Ascending aorta (tissue), 2 donors: ENCODE measurements around the gene PCLO. TPM values are rescaled to one million over a fixed set of nuclear protein-coding genes. Genes with fewer than 3 reads are reported as not detected.

Experiments used
- DNase-seq, 2 donors: peaks; one replicate each; pipeline ENCODE4 v3.0.0-alpha.2; 2019; ENCODE audit warnings: low spot score in 2 of 2
- H3K27ac ChIP-seq, 2 donors: fragments of 200-600 bp; sonication (generic); one replicate each; pipeline ENCODE4 v1.5.1; 2016 to 2017; ENCODE audit warnings: mild to moderate bottlenecking in 1 of 2
- H3K27me3 ChIP-seq: fragments of 200-600 bp; sonication (generic); one replicate; pipeline ENCODE4 v1.5.1; 2017
- H3K36me3 ChIP-seq, 2 donors: fragments of 200-600 bp; sonication (generic); one replicate each; pipeline ENCODE4 v1.5.1; 2016
- H3K4me1 ChIP-seq, 2 donors: fragments of 200-600 bp; sonication (generic); one replicate each; pipeline ENCODE4 v1.5.1; 2016 to 2017; ENCODE audit warnings: mild to moderate bottlenecking in 1 of 2
- H3K4me3 ChIP-seq, 2 donors: fragments of 200-600 bp; sonication (generic); one replicate each; pipeline ENCODE4 v1.5.1; 2016 to 2017; ENCODE audit warnings: mild to moderate bottlenecking in 1 of 2
- H3K9me3 ChIP-seq, 2 donors: fragments of 200-600 bp; sonication (generic); one replicate each; pipeline ENCODE4 v1.5.1; 2016
- intact Hi-C: fragments of 100-400 bp; cut with DNase I; formaldehyde crosslinking; loops from one replicate; pipeline ENCODE4 v1.15.1; 2023
- total RNA-seq: library from RNA; depleted of rRNA; stranded (reverse); fragments of >200 nt; gene quantifications from one replicate; pipeline ENCODE4 v1.1.0, GENCODE V29; 2016
- TF ChIP-seq, protein P1 (sequence below), 3 experiments: fragments of 200-600 bp in 2 of 3; fragments of 450-650 bp in 1 of 3; sonication (generic) in 2 of 3; IDR thresholded peaks; one replicate each; pipeline ENCODE4 v1.5.1; 2016 to 2019; ENCODE audit warnings: antibody characterized with exemption in 3 of 3, mild to moderate bottlenecking in 1 of 3, moderate library complexity in 1 of 3

Gene PCLO
- total RNA-seq, 1 donor from 2014 or later = 0.11 TPM

- H3K9me3 ChIP-seq = no peaks in the 10 kb centered on the region
- no peaks in the 10 kb centered on the region for H3K4me1 ChIP-seq
- H3K36me3 ChIP-seq = no peaks in the 10 kb centered on the region
- no peak for DNase-seq
- H3K4me3 ChIP-seq = no peak overlapping the region
- TF ChIP-seq, protein P1, sequence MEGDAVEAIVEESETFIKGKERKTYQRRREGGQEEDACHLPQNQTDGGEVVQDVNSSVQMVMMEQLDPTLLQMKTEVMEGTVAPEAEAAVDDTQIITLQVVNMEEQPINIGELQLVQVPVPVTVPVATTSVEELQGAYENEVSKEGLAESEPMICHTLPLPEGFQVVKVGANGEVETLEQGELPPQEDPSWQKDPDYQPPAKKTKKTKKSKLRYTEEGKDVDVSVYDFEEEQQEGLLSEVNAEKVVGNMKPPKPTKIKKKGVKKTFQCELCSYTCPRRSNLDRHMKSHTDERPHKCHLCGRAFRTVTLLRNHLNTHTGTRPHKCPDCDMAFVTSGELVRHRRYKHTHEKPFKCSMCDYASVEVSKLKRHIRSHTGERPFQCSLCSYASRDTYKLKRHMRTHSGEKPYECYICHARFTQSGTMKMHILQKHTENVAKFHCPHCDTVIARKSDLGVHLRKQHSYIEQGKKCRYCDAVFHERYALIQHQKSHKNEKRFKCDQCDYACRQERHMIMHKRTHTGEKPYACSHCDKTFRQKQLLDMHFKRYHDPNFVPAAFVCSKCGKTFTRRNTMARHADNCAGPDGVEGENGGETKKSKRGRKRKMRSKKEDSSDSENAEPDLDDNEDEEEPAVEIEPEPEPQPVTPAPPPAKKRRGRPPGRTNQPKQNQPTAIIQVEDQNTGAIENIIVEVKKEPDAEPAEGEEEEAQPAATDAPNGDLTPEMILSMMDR (IDR thresholded peaks at IDR 0.05) = no peak
- H3K27ac ChIP-seq = no peak overlapping the region
- H3K27me3 ChIP-seq = no peaks in the 10 kb centered on the region
- intact Hi-C loops = no loop called here
Measured at GRCh38 chr7:83001362-83002040, 161.2 kb downstream of the PCLO start.

GRCh38 chr7:82998436-82998835 lies 164.2 kb downstream of the PCLO start:
- no peak for DNase-seq
- Histone ChIP-seq H3K36me3 (no peaks in the 10 kb centered on the region), H3K4me1 (no peaks in the 10 kb centered on the region), H3K27me3 (no peaks in the 10 kb centered on the region), H3K9me3 (no peaks in the 10 kb centered on the region), H3K4me3 (no peak overlapping the region), H3K27ac (no peak overlapping the region)
- intact Hi-C loops = no loop called here
- TF ChIP-seq, protein P1 (IDR thresholded peaks at IDR 0.05) = no peak

DNA sequence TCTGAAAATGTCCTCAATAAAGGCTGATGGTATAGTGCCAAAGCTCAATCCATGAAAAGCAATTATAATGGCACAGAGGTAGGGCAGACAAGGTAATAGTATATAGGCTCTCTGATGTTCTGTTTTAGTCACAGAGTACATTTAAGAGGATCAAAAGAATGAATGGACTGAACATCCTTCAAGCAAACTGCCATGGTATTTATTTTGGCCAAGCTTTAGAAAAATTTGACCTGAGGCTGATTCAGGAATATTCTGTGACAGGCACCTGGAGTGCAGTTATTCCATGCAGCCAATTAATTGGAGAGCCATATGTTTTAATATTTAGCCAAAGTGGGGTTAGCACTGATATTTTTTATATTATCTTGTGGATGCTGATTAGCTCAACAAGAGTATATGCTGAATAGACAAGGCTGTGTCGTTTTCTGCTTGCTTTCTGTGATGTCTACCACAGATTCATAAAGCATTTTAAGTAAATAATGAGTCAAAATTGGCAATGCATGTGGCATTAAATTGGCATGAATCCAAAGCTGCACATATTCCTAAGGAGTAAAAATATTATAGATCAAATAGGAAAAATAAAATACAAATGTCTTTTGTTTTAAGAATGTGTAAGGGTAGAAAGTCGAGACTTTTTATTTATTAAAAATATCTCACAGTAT lies 177.4 kb downstream of the PCLO start:
- DNase-seq = no peak

DNA sequence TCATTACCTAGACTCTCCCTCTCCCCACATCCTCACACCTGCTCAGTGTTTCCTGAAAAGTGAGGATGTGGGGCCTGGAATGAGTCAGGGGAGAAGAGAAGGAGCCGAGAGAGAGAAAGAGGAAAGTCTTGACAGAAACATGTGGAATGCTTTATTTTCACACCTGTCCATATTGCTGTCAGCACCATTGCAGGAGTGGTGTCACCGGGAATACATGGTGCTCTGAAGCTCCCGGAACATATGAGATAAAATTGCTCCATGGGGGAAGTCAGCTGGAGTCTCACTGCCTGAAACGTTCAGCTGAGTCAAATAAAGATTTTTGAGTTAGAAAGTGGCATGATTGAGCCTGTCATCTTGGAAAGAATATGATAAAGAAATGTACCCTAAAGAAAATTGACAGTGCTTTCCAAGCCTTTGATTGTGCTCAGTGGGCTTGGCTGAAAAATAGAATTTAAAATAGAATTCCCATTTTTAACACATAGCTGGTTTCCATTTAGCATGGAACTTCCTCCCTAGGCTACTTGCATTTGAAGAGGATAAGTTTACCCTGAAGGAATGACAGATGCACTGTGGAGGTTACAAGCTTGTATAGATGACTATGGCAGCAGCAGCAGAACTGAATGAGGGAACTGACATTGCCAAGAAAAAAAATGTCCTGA lies 182.4 kb downstream of the PCLO start:
- Histone ChIP-seq H3K4me3 (no peak overlapping the region), H3K4me1 (no peaks in the 10 kb centered on the region), H3K27me3 (no peaks in the 10 kb centered on the region), H3K36me3 (no peaks in the 10 kb centered on the region), H3K27ac (no peak overlapping the region), H3K9me3 (no peaks in the 10 kb centered on the region)
- DNase-seq = no peak
- TF ChIP-seq, protein P1 (IDR thresholded peaks at IDR 0.05) = no peak
- intact Hi-C loops = no loop called here

More for the DNA sequence above, 177.4 kb downstream of the PCLO start:
- Histone ChIP-seq H3K27me3 (no peaks in the 10 kb centered on the region), H3K36me3 (no peaks in the 10 kb centered on the region), H3K9me3 (no peaks in the 10 kb centered on the region), H3K4me1 (no peaks in the 10 kb centered on the region), H3K27ac (no peak overlapping the region), H3K4me3 (no peak overlapping the region)
- intact Hi-C loops = no loop called here
- TF ChIP-seq, protein P1 (IDR thresholded peaks at IDR 0.05) = no peak

DNA sequence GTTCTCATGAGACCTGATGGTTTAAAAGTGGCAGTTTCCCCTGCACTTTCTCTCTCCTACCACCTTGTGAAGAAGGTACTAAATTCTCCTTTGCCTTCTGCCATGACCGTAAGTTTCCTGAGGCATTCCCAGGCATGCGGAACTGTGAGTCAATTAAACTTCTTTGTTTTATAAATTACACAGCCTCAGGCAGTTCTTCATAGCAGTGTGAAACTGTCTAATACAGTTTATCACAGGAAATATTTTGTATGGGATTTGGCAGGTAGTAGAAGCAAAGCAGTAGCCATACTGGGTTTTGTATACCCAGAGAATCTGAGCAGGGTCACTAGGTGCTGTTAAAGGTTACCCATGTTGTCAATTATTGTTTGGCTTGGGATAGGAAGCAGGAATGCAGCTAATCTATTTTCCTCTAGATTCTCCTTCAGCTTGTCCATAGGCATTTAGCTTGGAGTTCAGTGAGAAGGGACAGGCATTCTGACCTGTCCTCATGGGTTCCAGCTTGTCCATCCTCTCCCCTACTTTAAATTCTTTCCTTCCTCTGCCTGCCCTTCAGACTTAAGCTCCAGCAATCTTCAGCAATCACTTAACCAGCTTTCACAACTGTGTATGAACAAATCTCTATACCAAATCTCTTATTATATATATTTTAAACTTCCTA lies 186.7 kb downstream of the PCLO start:
- no peak overlapping the region for H3K4me3 ChIP-seq
- no peak overlapping the region for H3K27ac ChIP-seq
- no peaks in the 10 kb centered on the region for H3K4me1 ChIP-seq
- H3K27me3 ChIP-seq = no peaks in the 10 kb centered on the region
- DNase-seq = no peak
- no peaks in the 10 kb centered on the region for H3K36me3 ChIP-seq
- TF ChIP-seq, protein P1 (IDR thresholded peaks at IDR 0.05) = no peak
- intact Hi-C loops = no loop called here
- H3K9me3 ChIP-seq = no peaks in the 10 kb centered on the region
